Measurements from ENCODE around the gene DRG1. TPM values are rescaled to one million over a fixed set of nuclear protein-coding genes. Genes with fewer than 3 reads are reported as not detected.

The DRG1 gene
- total and polyA plus RNA-seq, 2 experiments from 2014 or later, result 63.9 to 87.6 TPM

DNA sequence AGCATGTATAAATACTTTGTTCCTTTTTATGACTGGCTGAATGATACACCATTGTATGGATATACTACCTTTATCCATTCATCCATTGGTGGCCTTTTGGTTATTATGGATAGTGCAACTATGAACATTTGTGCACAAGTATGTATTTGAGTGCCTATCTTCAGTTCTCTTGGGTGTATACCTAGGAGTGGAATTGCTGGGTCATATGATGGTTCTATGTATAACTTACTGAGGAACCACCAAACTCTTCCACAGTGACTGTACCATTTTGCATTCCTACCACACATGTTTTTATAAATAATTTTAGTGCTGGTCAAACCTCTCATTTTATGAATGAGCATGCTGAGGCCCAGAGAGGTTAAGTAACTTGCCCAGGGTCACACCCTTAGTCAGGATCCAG is 49.4 kb upstream of the DRG1 start (continued):
- TF ChIP-seq, protein P1, sequence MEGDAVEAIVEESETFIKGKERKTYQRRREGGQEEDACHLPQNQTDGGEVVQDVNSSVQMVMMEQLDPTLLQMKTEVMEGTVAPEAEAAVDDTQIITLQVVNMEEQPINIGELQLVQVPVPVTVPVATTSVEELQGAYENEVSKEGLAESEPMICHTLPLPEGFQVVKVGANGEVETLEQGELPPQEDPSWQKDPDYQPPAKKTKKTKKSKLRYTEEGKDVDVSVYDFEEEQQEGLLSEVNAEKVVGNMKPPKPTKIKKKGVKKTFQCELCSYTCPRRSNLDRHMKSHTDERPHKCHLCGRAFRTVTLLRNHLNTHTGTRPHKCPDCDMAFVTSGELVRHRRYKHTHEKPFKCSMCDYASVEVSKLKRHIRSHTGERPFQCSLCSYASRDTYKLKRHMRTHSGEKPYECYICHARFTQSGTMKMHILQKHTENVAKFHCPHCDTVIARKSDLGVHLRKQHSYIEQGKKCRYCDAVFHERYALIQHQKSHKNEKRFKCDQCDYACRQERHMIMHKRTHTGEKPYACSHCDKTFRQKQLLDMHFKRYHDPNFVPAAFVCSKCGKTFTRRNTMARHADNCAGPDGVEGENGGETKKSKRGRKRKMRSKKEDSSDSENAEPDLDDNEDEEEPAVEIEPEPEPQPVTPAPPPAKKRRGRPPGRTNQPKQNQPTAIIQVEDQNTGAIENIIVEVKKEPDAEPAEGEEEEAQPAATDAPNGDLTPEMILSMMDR (conservative IDR thresholded peaks at IDR 0.05; ENCODE audit: low read depth in 2 of 2), result no peak

DNA sequence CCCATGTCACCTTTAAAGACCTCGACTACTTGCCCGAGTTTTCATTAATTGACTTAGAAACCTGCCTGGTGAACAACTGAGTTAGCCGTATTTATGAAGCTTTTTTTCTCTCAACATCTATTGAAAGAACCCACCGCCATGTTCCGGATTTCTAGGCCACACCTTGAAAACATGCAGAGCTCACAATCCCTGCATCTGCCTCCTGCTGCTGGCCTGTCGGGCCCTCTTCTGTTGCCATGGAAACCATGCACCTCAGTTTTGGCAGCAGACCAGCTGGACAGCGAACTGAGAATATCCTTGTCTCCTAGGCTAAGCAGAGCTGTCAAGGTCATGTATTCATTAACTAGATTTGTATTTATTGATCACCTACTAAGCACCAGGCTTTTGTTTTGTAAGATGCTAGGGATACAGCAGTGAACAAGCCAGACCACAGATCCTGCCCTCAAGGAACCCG is 49.0 kb upstream of the DRG1 start:
- H3K79me2 ChIP-seq (replicated peaks; ENCODE audit: insufficient read depth), result no peaks in the 10 kb centered on the region
- H2AFZ ChIP-seq, result no peak overlapping the region
- Mint-ChIP-seq H3K27ac (no peak overlapping the region), H3K4me1 (peaks cover 8% of the 10 kb centered on the region; the same call in 2 of the 3 replicates), H3K27me3 (ENCODE audit: insufficient read depth, low read depth, poor library complexity) (peaks cover 10% of the 10 kb centered on the region), H3K36me3 (ENCODE audit: low read depth) (peaks cover 1% of the 10 kb centered on the region; the same call in 2 of the 3 replicates), H3K9me3 (no peaks in the 10 kb centered on the region; the same call in 2 of the 3 replicates), H3K4me3 (no peak overlapping the region)
- H3K9me2 ChIP-seq (ENCODE audit: insufficient read depth), result no peaks in the 10 kb centered on the region
- TF ChIP-seq, protein P1 (conservative IDR thresholded peaks at IDR 0.05; ENCODE audit: low read depth in 2 of 2), result no peak
- TF ChIP-seq, protein P2, sequence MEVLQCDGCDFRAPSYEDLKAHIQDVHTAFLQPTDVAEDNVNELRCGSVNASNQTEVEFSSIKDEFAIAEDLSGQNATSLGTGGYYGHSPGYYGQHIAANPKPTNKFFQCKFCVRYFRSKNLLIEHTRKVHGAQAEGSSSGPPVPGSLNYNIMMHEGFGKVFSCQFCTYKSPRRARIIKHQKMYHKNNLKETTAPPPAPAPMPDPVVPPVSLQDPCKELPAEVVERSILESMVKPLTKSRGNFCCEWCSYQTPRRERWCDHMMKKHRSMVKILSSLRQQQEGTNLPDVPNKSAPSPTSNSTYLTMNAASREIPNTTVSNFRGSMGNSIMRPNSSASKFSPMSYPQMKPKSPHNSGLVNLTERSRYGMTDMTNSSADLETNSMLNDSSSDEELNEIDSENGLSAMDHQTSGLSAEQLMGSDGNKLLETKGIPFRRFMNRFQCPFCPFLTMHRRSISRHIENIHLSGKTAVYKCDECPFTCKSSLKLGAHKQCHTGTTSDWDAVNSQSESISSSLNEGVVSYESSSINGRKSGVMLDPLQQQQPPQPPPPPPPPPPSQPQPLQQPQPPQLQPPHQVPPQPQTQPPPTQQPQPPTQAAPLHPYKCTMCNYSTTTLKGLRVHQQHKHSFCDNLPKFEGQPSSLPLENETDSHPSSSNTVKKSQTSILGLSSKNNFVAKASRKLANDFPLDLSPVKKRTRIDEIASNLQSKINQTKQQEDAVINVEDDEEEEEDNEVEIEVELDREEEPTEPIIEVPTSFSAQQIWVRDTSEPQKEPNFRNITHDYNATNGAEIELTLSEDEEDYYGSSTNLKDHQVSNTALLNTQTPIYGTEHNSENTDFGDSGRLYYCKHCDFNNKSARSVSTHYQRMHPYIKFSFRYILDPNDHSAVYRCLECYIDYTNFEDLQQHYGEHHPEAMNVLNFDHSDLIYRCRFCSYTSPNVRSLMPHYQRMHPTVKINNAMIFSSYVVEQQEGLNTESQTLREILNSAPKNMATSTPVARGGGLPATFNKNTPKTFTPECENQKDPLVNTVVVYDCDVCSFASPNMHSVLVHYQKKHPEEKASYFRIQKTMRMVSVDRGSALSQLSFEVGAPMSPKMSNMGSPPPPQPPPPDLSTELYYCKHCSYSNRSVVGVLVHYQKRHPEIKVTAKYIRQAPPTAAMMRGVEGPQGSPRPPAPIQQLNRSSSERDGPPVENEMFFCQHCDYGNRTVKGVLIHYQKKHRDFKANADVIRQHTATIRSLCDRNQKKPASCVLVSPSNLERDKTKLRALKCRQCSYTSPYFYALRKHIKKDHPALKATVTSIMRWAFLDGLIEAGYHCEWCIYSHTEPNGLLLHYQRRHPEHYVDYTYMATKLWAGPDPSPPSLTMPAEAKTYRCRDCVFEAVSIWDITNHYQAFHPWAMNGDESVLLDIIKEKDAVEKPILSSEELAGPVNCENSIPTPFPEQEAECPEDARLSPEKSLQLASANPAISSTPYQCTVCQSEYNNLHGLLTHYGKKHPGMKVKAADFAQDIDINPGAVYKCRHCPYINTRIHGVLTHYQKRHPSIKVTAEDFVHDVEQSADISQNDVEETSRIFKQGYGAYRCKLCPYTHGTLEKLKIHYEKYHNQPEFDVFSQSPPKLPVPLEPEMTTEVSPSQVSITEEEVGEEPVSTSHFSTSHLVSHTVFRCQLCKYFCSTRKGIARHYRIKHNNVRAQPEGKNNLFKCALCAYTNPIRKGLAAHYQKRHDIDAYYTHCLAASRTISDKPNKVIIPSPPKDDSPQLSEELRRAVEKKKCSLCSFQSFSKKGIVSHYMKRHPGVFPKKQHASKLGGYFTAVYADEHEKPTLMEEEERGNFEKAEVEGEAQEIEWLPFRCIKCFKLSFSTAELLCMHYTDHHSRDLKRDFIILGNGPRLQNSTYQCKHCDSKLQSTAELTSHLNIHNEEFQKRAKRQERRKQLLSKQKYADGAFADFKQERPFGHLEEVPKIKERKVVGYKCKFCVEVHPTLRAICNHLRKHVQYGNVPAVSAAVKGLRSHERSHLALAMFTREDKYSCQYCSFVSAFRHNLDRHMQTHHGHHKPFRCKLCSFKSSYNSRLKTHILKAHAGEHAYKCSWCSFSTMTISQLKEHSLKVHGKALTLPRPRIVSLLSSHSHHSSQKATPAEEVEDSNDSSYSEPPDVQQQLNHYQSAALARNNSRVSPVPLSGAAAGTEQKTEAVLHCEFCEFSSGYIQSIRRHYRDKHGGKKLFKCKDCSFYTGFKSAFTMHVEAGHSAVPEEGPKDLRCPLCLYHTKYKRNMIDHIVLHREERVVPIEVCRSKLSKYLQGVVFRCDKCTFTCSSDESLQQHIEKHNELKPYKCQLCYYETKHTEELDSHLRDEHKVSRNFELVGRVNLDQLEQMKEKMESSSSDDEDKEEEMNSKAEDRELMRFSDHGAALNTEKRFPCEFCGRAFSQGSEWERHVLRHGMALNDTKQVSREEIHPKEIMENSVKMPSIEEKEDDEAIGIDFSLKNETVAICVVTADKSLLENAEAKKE (CRISPR knock-in tag; IDR thresholded peaks at IDR 0.05), result no peak
- no peak for TF ChIP-seq EZH2 (IDR thresholded peaks at IDR 0.05; ENCODE audit: low read depth, unreplicated experiment)
- TF ChIP-seq ZNF331 (CRISPR knock-in tag; IDR thresholded peaks at IDR 0.05; ENCODE audit: low read depth), result no peak
- TF ChIP-seq, protein P3, sequence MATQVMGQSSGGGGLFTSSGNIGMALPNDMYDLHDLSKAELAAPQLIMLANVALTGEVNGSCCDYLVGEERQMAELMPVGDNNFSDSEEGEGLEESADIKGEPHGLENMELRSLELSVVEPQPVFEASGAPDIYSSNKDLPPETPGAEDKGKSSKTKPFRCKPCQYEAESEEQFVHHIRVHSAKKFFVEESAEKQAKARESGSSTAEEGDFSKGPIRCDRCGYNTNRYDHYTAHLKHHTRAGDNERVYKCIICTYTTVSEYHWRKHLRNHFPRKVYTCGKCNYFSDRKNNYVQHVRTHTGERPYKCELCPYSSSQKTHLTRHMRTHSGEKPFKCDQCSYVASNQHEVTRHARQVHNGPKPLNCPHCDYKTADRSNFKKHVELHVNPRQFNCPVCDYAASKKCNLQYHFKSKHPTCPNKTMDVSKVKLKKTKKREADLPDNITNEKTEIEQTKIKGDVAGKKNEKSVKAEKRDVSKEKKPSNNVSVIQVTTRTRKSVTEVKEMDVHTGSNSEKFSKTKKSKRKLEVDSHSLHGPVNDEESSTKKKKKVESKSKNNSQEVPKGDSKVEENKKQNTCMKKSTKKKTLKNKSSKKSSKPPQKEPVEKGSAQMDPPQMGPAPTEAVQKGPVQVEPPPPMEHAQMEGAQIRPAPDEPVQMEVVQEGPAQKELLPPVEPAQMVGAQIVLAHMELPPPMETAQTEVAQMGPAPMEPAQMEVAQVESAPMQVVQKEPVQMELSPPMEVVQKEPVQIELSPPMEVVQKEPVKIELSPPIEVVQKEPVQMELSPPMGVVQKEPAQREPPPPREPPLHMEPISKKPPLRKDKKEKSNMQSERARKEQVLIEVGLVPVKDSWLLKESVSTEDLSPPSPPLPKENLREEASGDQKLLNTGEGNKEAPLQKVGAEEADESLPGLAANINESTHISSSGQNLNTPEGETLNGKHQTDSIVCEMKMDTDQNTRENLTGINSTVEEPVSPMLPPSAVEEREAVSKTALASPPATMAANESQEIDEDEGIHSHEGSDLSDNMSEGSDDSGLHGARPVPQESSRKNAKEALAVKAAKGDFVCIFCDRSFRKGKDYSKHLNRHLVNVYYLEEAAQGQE (IDR thresholded peaks at IDR 0.05; ENCODE audit: unreplicated experiment), result no peak
- TF ChIP-seq, protein P4, sequence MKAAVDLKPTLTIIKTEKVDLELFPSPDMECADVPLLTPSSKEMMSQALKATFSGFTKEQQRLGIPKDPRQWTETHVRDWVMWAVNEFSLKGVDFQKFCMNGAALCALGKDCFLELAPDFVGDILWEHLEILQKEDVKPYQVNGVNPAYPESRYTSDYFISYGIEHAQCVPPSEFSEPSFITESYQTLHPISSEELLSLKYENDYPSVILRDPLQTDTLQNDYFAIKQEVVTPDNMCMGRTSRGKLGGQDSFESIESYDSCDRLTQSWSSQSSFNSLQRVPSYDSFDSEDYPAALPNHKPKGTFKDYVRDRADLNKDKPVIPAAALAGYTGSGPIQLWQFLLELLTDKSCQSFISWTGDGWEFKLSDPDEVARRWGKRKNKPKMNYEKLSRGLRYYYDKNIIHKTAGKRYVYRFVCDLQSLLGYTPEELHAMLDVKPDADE (IDR thresholded peaks at IDR 0.05), result no peak
- no peak for TF ChIP-seq CREB1 (CRISPR knock-in tag; IDR thresholded peaks at IDR 0.05; ENCODE audit: low read depth)
- H4K20me1 ChIP-seq (replicated peaks; ENCODE audit: insufficient read depth), result no peaks in the 10 kb centered on the region
- no peaks in the 10 kb centered on the region for H3K36me3 ChIP-seq (ENCODE audit: insufficient read depth)
- H3F3A ChIP-seq (replicated peaks; ENCODE audit: low read depth), result peaks cover 13% of the 10 kb centered on the region
- H3K27ac ChIP-seq (ENCODE audit: low read depth), result no peak overlapping the region
- H3K27me3 ChIP-seq (ENCODE audit: insufficient read depth), result no peaks in the 10 kb centered on the region
- peak; percentile 69 for DNase-seq (ENCODE audit: low spot score)
- no peak for ATAC-seq
- no peak overlapping the region for H3K4me3 ChIP-seq
- H3K4me1 ChIP-seq (ENCODE audit: insufficient read depth), result no peaks in the 10 kb centered on the region; the same call in 1 of the 2 replicates
- no peak overlapping the region for H3K4me2 ChIP-seq

Data from GM23338 (cell line).